OCI-M2 (cell line): ENCODE data around the gene CHST15.

Source experiments
- DNase-seq: peaks from one replicate; lab custom pipeline; 2025; ENCODE audit not compliant: unreplicated experiment; lab: John Stamatoyannopoulos, UW

The CHST15 gene

GRCh38 chr10:124001391-124002148 lies 91.8 kb downstream of the CHST15 start:
- DNase-seq = no peak

- DNase-seq = no peak
Measured at GRCh38 chr10:124000792-124001201, 92.6 kb downstream of the CHST15 start.

GRCh38 chr10:123999956-124000615 lies 93.3 kb downstream of the CHST15 start:
- DNase-seq = no peak

- no peak for DNase-seq
Measured at GRCh38 chr10:123999261-123999660, 94.1 kb downstream of the CHST15 start.

- DNase-seq = no peak
Measured at GRCh38 chr10:123998197-123999141, 94.9 kb downstream of the CHST15 start.

GRCh38 chr10:123997486-123998196 lies 95.8 kb downstream of the CHST15 start:
- no peak for DNase-seq

- DNase-seq = no peak
Measured at GRCh38 chr10:123997013-123997412, 96.4 kb downstream of the CHST15 start.

GRCh38 chr10:123996302-123996701 lies 97.1 kb downstream of the CHST15 start:
- no peak for DNase-seq

- no peak for DNase-seq
Measured at GRCh38 chr10:123995461-123996131, 97.8 kb downstream of the CHST15 start.

GRCh38 chr10:123995082-123995460 lies 98.3 kb downstream of the CHST15 start:
- DNase-seq = no peak

GRCh38 chr10:123994417-123995081 lies 98.8 kb downstream of the CHST15 start:
- DNase-seq = peak; percentile 33

GRCh38 chr10:123993534-123994416 lies 99.6 kb downstream of the CHST15 start:
- DNase-seq = no peak

GRCh38 chr10:123991611-123992570 lies 101.5 kb downstream of the CHST15 start:
- DNase-seq = no peak

- no peak for DNase-seq
Measured at GRCh38 chr10:123990889-123991288, 102.5 kb downstream of the CHST15 start.

GRCh38 chr10:123988694-123989093 lies 104.7 kb downstream of the CHST15 start:
- DNase-seq = no peak

GRCh38 chr10:123986736-123987135 lies 106.7 kb downstream of the CHST15 start:
- DNase-seq = no peak

- no peak for DNase-seq
Measured at GRCh38 chr10:123974406-123974805, 119.0 kb downstream of the CHST15 start.
